OCI-LY1 (cell line): ENCODE measurements around the gene CCDC85C.

Experiments used
- H2AFZ ChIP-seq: fragments of 200-600 bp; sonication (generic), shearing (Covaris generic); 2 replicates; pipeline ENCODE4 v1.6.0; 2014; ENCODE audit warnings: antibody characterized with exemption, mild to moderate bottlenecking, low read length
- H3F3A ChIP-seq: fragments of 200-600 bp; sonication (generic), shearing (Covaris generic); 2 replicates; pipeline ENCODE4 v1.6.0; 2014; ENCODE audit warnings: mild to moderate bottlenecking, antibody characterized with exemption, low read length, moderate library complexity; ENCODE audit not compliant: insufficient read depth
- H3K27ac ChIP-seq: fragments of 200-600 bp; sonication (generic); 2 replicates; pipeline ENCODE4 v1.5.1; 2014; ENCODE audit warnings: low read length, mixed run types, mild to moderate bottlenecking, low read depth; ENCODE audit not compliant: poor library complexity, severe bottlenecking
- H3K27me3 ChIP-seq: fragments of 200-600 bp; sonication (generic); 2 replicates; pipeline ENCODE4 v1.6.0; 2014; ENCODE audit warnings: antibody characterized with exemption, mild to moderate bottlenecking, low read length, moderate library complexity; ENCODE audit not compliant: insufficient read depth
- H3K36me3 ChIP-seq: fragments of 200-600 bp; sonication (generic); 2 replicates; pipeline ENCODE4 v1.6.1; 2014; ENCODE audit warnings: mild to moderate bottlenecking, antibody characterized with exemption, low read length, moderate library complexity, mixed read lengths; ENCODE audit not compliant: insufficient read depth
- H3K4me1 ChIP-seq: fragments of 200-600 bp; sonication (generic); 2 replicates; pipeline ENCODE4 v1.5.1; 2014; ENCODE audit warnings: mild to moderate bottlenecking, low read length, moderate library complexity; ENCODE audit not compliant: insufficient read depth, severe bottlenecking
- H3K4me2 ChIP-seq: fragments of 200-600 bp; sonication (generic), shearing (Covaris generic); 2 replicates; pipeline ENCODE4 v1.6.1; 2014; ENCODE audit warnings: low read length
- H3K4me3 ChIP-seq: fragments of 200-600 bp; sonication (generic); 2 replicates; pipeline ENCODE4 v1.5.1; 2014; ENCODE audit warnings: low read length, low read depth, mild to moderate bottlenecking, mixed read lengths; ENCODE audit not compliant: poor library complexity, severe bottlenecking
- H3K79me2 ChIP-seq: fragments of 200-600 bp; shearing (Covaris generic); 2 replicates; pipeline ENCODE4 v1.6.1; 2016; ENCODE audit warnings: mixed run types, low read length, mixed read lengths; ENCODE audit not compliant: insufficient read depth
- H3K9ac ChIP-seq: fragments of 200-600 bp; sonication (generic), shearing (Covaris generic); 2 replicates; pipeline ENCODE4 v1.6.1; 2014; ENCODE audit warnings: mild to moderate bottlenecking, low read length, mixed read lengths
- H3K9me2 ChIP-seq: fragments of 200-600 bp; sonication (generic), shearing (Covaris generic); 2 replicates; pipeline ENCODE4 v1.6.1; 2014; ENCODE audit warnings: low read depth, mild to moderate bottlenecking, low read length, mixed read lengths
- H3K9me3 ChIP-seq: fragments of 200-600 bp; shearing (Covaris generic); 2 replicates; pipeline ENCODE4 v1.6.1; 2014; ENCODE audit warnings: low read length, mixed read lengths
- H4K20me1 ChIP-seq: fragments of 200-600 bp; sonication (generic), shearing (Covaris generic); 2 replicates; pipeline ENCODE4 v1.6.0; 2016; ENCODE audit warnings: mild to moderate bottlenecking, low read length; ENCODE audit not compliant: insufficient read depth
- CTCF ChIP-seq: fragments of 200-600 bp; sonication (generic), shearing (Covaris generic); IDR thresholded peaks from 2 replicates; pipeline ENCODE4 v1.5.1; 2017; ENCODE audit warnings: mild to moderate bottlenecking, antibody characterized with exemption, low read length, moderate library complexity, mixed read lengths
- EZH2 ChIP-seq: fragments of 200-600 bp; sonication (generic), shearing (Covaris generic); IDR thresholded peaks from 2 replicates; pipeline ENCODE4 v1.8.0; 2017; ENCODE audit warnings: borderline replicate concordance, mixed run types, mild to moderate bottlenecking, antibody characterized with exemption, low read length, moderate library complexity, mixed read lengths

Gene CCDC85C

GRCh38 chr14:99513946-99514551 lies 90.0 kb downstream of the CCDC85C start:
- Histone ChIP-seq H3K36me3 (peaks cover 9% of the 10 kb centered on the region), H3K27ac (no peak overlapping the region), H3K4me1 (no peaks in the 10 kb centered on the region), H3K27me3 (no peaks in the 10 kb centered on the region), H3K4me3 (no peak overlapping the region), H2AFZ (no peak overlapping the region), H4K20me1 (no peaks in the 10 kb centered on the region), H3K9me3 (no peaks in the 10 kb centered on the region), H3F3A (no peaks in the 10 kb centered on the region), H3K4me2 (no peak overlapping the region), H3K79me2 (no peaks in the 10 kb centered on the region), H3K9me2 (no peaks in the 10 kb centered on the region), H3K9ac (no peak overlapping the region)
- TF ChIP-seq EZH2 (no peak), CTCF (no peak)

- Histone ChIP-seq H2AFZ (no peak overlapping the region), H3K27me3 (no peaks in the 10 kb centered on the region), H3K9me3 (no peaks in the 10 kb centered on the region), H3K9me2 (no peaks in the 10 kb centered on the region), H3K4me3 (no peak overlapping the region), H3K79me2 (no peaks in the 10 kb centered on the region), H4K20me1 (no peaks in the 10 kb centered on the region), H3K9ac (no peak overlapping the region), H3K27ac (no peak overlapping the region), H3K4me2 (no peak overlapping the region), H3F3A (no peaks in the 10 kb centered on the region), H3K4me1 (no peaks in the 10 kb centered on the region), H3K36me3 (peaks cover 17% of the 10 kb centered on the region)
- TF ChIP-seq CTCF (no peak), EZH2 (no peak)
Measured at GRCh38 chr14:99513183-99513694, 90.8 kb downstream of the CCDC85C start.

- no peak overlapping the region for H3K27ac ChIP-seq
- TF ChIP-seq CTCF (no peak), EZH2 (no peak)
Measured at GRCh38 chr14:99512571-99513182, 91.3 kb downstream of the CCDC85C start.

More at GRCh38 chr14:99512571-99513182, 91.3 kb downstream of the CCDC85C start:
- Histone ChIP-seq H3K4me1 (no peaks in the 10 kb centered on the region), H3K9me3 (no peaks in the 10 kb centered on the region), H4K20me1 (no peaks in the 10 kb centered on the region), H3F3A (no peaks in the 10 kb centered on the region), H3K4me2 (no peak overlapping the region), H3K4me3 (no peak overlapping the region), H3K79me2 (no peaks in the 10 kb centered on the region), H3K9ac (no peak overlapping the region), H3K9me2 (no peaks in the 10 kb centered on the region), H3K27me3 (no peaks in the 10 kb centered on the region), H3K36me3 (peaks cover 22% of the 10 kb centered on the region), H2AFZ (no peak overlapping the region)
